HG03354 (cell line): ENCODE measurements around the gene NR4A1.
A peak's percentile ranks its signal among the peaks of the same experiment; 100 is the strongest.

Experiments used
- ATAC-seq: cut with Tn5 transposase; IDR thresholded peaks from one replicate; pipeline ENCODE4 v1.9.1; 2021; ENCODE audit warnings: mild to moderate bottlenecking; ENCODE audit not compliant: unreplicated experiment, poor library complexity, severe bottlenecking

NR4A1 gene

GRCh38 chr12:52050758-52051541, at the start of gene NR4A1:
TSS of gene NR4A1 (plus strand) at chr12:52051442. CDS start at chr12:52054329, 2,887 bp downstream.
- ATAC-seq, result peak; percentile 78

GRCh38 chr12:52003016-52003550, 48.2 kb upstream of the NR4A1 start:
- no peak for ATAC-seq

- no peak for ATAC-seq
Observed at GRCh38 chr12:52003591-52003990, 47.7 kb upstream of the NR4A1 start.

GRCh38 chr12:52004042-52004648, 47.1 kb upstream of the NR4A1 start:
- ATAC-seq, result no peak

- ATAC-seq, result no peak
Observed at GRCh38 chr12:52005218-52005902, 45.9 kb upstream of the NR4A1 start.

- peak; percentile 77 for ATAC-seq
Observed at GRCh38 chr12:52005903-52006703, 45.1 kb upstream of the NR4A1 start.

- ATAC-seq, result no peak
Observed at GRCh38 chr12:52006726-52007157, 44.5 kb upstream of the NR4A1 start, which contains the start of gene TAMALIN. TSS of gene TAMALIN (plus strand) at chr12:52006946. CDS start at chr12:52007020, 74 bp downstream.

- ATAC-seq, result no peak
Observed at GRCh38 chr12:52007158-52007921, 43.9 kb upstream of the NR4A1 start.

- ATAC-seq, result no peak
Observed at GRCh38 chr12:52007982-52008510, 43.2 kb upstream of the NR4A1 start.

GRCh38 chr12:52009081-52009751, 42.0 kb upstream of the NR4A1 start:
- ATAC-seq, result no peak

GRCh38 chr12:52010152-52010622, 41.1 kb upstream of the NR4A1 start:
- no peak for ATAC-seq

GRCh38 chr12:52010692-52011601, 40.3 kb upstream of the NR4A1 start:
- ATAC-seq, result no peak

GRCh38 chr12:52011602-52012214, 39.5 kb upstream of the NR4A1 start:
- no peak for ATAC-seq

GRCh38 chr12:52013626-52014310, 37.5 kb upstream of the NR4A1 start:
- ATAC-seq, result no peak

GRCh38 chr12:52014567-52015530, 36.4 kb upstream of the NR4A1 start:
- ATAC-seq, result no peak
